H7 (cell line): ENCODE results near the gene TAF3. TPM values are rescaled to one million over a fixed set of nuclear protein-coding genes. Genes with fewer than 3 reads are reported as not detected.

Experiments used
- DNase-seq: peaks from one replicate; pipeline ENCODE4 v3.0.0; 2012
- H3K27me3 ChIP-seq: 2 replicates; pipeline ENCODE4 v1.6.0; 2011; ENCODE audit warnings: mild to moderate bottlenecking, low read length; ENCODE audit not compliant: control insufficient read depth, insufficient read depth
- H3K36me3 ChIP-seq: replicated peaks from 2 replicates; pipeline ENCODE4 v1.5.1; 2011; ENCODE audit warnings: low read length; ENCODE audit not compliant: control insufficient read depth, insufficient read depth
- H3K4me3 ChIP-seq: 2 replicates; pipeline ENCODE4 v1.5.1; 2011; ENCODE audit warnings: low read depth, mild to moderate bottlenecking, control low read depth, low read length, moderate library complexity; ENCODE audit not compliant: insufficient read depth
- total RNA-seq: library from RNA; depleted of rRNA; stranded (reverse); fragments of >200 nt; shearing (Covaris generic); gene quantifications from 2 replicates; pipeline ENCODE4 v1.2.3, GENCODE V29; 2014

The TAF3 gene
- total RNA-seq, 1 experiment from 2014 or later = 1.5 TPM

DNA sequence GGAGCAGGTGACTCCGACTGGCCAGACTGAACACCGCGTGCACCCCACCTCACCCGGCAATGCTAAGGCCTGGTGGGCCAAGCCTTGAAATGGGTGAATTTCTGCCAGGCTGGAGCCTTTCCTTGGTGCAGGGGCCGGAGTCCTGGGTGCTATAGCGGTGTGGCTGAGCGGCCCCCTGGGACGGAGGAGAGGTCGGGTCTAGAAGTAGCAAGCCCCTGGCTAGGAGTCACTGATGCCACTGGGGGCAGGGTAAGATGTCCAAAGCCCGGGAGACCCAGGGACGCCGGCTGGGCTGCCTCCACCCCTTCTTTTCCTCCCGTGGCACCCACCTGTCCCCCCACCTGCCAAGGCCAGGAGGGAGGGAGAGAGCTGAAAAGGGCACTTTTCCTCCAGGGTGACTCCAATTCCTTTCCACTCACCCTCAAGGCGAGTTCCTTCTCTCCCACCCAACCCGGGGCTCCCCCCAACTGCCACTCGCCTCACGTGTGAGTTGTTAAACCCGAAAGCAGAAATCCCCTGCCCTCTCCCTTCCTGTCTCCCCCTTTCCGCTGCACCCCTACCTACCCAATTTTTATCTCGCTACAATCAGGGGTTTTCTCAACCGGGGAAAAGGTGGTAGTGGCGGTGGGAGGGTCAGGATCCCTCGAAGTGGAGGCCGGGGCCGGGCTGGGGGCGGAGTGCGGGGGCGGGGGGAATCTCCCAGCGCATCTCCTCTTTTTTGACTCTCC, 230.1 kb downstream of the TAF3 start:
- Histone ChIP-seq H3K4me3 (no peak overlapping the region), H3K36me3 (no peaks in the 10 kb centered on the region), H3K27me3 (peaks cover 98% of the 10 kb centered on the region)
- peak; percentile 70 for DNase-seq

DNA sequence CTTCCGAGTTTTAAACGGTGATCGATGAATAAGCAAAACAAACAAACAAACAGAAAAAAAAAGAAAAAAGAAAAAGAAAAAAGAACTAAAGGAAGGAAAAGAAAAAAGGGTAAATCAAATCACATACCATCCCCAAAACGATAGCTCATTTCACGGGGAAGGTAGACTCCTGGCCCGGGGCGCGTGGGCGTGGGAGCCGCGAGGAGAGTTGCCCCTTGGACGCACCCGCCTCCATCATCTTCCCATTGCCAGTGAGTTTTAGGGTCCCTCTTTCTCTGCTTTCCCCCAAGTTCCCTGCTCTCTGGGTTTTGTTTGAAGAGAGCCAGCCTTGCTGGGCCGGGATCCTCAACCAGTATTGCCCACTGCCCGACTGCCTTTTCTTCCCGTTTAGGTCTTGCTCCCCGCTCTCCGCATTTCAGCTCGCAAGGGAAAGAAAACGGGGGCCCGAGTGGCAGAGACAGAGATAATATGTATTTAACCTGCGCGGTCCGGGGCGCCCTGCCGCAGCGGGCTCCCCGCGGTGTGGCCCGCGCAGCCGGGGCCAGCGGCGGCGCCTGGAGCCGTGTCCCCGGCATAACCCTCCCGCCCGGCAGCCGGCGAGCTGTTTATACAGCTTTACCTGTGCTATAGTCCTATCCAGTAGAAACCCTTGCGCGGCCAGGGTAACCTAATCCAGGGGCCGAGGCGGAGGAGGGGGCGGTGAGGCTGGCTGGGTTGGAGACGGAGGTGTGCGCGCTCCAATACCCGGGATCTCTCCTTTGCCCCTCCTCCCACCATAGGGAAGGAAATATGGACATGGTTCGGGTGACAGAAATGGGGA, 230.9 kb downstream of the TAF3 start:
- Histone ChIP-seq H3K27me3 (peaks cover 96% of the 10 kb centered on the region), H3K4me3 (peak overlapping the region; percentile 37), H3K36me3 (no peaks in the 10 kb centered on the region)
- DNase-seq = peak; percentile 90

DNA sequence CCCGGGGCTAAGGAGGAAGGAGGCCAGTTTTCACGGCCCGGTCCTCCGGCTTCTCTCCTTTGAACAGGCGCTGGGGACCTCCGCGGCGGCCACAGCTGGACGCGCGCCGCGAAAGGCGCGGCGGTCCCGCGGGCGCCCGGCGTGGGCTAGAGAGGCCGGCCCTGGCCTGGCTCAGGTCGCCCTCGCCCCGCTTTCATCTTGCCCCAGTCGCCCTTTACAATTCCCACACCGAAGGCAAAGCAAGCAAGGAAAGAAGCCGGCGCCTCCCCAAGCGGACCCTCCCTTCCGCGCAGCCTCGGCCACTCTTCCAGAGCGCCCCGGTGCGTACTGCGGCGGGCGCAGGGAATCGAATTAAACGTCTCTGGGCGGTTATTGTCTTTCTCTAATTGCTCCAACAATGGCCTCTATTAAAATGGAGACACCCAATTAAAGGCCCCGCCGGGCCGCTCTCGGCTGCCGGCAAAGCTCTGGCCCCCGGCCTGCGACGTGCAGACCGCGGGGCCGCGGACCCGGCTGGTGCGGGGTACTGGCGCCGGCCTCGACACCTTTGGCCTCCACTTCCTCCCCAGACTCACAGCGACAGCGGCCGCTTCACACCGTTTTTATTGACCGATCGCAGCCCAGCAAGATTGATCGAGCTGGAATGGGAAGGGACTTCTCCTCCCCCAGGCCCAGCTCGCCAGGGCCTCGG, 231.7 kb downstream of the TAF3 start:
- Histone ChIP-seq H3K27me3 (peaks cover 93% of the 10 kb centered on the region), H3K36me3 (no peaks in the 10 kb centered on the region), H3K4me3 (peak overlapping the region; percentile 37)
- DNase-seq = peak; percentile 85

DNA sequence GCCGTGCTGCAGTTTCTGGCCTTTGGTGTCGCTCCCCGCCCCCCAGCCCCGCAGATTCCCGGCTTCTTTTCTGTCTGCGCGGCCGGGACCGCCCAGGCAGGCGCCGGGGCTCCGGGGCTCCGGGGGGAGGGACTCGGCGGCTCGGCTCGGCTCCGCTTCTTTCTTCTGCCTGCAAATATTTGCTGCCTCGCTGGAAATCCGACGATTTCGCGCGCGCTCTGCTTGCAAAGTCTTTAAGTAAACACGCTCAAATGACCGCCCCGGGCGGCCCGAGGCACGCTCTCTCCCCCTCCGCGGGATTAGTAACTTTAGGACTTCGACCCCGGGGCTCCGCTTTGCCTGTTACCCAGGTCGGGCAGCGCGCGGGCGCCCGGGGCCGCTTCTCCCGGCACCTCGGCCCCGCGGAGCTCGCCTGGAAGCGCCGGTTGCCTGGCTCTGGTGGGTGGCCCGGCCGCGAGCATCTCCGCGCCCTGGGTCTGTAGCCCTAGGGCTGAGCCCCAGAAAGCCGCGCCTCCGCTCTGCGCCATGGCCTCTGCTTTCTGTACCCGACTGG, 232.3 kb downstream of the TAF3 start:
- peak; percentile 85 for DNase-seq
- H3K36me3 ChIP-seq = no peaks in the 10 kb centered on the region
- peak overlapping the region; percentile 37 for H3K4me3 ChIP-seq
- H3K27me3 ChIP-seq = peaks cover 93% of the 10 kb centered on the region

DNA sequence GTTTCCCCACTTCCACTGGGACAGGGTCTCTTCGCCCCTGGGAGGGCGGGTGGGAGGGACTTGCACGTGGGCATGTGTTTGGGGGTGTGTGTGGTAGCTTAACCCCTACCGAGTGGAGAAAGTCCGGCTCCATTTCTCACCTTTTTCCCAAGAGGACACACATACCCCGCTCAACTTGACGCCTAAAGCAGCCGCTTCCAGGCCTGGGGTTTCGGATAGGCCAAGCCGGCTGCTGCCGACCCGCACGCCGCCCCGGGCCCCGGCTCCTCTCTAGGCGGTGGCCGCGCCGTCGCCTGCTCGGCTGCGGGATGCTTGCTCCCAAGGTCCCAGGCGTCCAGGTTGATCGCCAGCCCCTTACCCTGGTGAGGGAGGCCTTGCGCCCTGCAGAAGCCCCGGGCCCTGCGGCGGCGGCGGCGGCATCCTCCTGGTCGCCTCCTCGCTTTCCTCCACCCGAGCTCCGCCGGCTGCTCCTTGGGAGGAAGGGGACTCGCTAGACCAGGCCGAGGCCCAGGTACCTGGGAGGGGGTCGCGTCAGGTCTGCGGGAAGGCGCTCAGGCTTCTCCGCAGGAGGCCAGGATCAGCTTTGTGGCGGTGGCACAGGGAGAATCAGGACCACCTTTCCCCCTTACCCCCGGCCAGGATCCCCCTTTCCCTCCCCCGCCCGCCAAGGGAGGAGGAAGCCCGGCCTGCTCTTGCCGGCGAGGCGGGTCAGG, 233.0 kb downstream of the TAF3 start:
- H3K27me3 ChIP-seq = peaks cover 93% of the 10 kb centered on the region
- H3K36me3 ChIP-seq = no peaks in the 10 kb centered on the region
- no peak for DNase-seq
- peak overlapping the region; percentile 37 for H3K4me3 ChIP-seq

DNA sequence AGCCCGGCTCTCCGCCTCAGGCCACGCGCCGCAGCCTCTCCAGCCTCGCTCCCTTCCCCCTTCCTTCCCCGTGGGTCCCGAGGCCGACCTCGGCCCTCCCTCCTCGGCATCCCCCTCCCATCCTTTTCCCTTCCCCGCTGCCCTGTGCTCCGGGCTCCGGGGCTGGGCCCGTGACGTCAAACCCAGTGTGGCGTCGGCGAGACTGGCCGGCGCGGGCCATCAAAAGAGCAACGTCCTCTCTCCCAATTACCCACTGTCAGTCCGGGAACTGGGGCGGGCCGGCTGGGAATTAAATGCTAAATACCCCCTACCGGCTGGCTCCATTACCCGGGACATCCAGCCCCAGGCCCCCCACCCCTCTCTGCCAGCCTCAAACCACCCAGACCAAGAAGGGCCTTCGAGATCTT, 233.5 kb downstream of the TAF3 start:
- peak overlapping the region; percentile 37 for H3K4me3 ChIP-seq
- no peaks in the 10 kb centered on the region for H3K36me3 ChIP-seq
- DNase-seq = peak; percentile 88
- H3K27me3 ChIP-seq = peaks cover 93% of the 10 kb centered on the region

DNA sequence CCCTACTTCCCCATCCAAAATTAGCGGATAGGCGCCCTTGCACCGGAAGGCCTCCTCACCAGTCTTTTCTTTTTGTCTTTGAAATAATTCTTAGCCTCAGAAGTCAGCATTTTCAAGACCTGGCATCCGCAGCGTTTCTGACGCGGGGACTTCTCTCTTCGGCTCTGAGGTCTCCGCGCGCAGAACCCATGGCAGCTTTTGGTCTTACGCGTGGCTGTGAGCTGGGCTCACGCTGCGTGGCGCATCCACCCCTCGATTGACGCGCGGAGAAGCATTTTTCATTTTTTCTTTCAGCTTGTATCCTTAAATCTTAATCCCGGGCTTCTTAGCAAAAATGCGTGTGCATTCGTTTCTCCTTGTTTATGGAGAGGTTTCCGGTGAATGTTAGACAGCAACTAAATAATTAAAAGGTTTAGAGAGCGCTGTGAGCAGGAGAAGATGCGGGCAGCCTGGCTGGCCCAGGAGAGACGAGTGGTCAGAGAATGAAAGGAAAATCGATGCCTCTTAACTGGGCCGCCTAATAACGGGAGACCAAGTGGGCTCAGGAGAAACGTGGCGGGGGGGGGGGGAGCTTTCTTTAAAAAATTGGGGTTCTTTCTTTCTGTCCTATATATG, 234.1 kb downstream of the TAF3 start:
- Histone ChIP-seq H3K27me3 (peaks cover 93% of the 10 kb centered on the region), H3K4me3 (peak overlapping the region; percentile 37), H3K36me3 (no peaks in the 10 kb centered on the region)
- peak; percentile 31 for DNase-seq

DNA sequence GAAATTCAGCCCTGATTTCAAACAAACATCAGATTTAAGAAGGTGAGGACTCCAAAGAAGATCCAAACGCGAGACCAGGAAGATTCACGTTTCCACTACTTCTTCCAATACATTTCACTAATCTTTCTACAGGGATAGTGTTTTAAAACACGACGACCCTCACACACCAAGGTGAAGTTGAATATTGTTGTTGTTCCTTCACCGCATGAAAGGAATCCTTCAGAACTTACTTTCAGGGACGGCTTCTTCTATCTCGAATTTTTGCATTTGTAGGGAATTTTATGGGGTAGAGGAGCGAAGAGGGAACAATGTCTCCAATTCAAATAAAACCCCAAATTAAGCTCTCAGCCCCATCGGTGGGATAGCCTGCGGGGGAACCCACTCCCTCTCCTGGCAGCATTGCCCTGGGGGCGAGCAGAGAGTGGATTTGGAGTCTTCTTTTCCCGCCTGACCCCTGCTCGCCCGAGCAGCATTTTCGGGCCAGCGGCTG, 234.7 kb downstream of the TAF3 start:
- Histone ChIP-seq H3K4me3 (no peak overlapping the region), H3K36me3 (no peaks in the 10 kb centered on the region), H3K27me3 (peaks cover 93% of the 10 kb centered on the region)
- DNase-seq = no peak

DNA sequence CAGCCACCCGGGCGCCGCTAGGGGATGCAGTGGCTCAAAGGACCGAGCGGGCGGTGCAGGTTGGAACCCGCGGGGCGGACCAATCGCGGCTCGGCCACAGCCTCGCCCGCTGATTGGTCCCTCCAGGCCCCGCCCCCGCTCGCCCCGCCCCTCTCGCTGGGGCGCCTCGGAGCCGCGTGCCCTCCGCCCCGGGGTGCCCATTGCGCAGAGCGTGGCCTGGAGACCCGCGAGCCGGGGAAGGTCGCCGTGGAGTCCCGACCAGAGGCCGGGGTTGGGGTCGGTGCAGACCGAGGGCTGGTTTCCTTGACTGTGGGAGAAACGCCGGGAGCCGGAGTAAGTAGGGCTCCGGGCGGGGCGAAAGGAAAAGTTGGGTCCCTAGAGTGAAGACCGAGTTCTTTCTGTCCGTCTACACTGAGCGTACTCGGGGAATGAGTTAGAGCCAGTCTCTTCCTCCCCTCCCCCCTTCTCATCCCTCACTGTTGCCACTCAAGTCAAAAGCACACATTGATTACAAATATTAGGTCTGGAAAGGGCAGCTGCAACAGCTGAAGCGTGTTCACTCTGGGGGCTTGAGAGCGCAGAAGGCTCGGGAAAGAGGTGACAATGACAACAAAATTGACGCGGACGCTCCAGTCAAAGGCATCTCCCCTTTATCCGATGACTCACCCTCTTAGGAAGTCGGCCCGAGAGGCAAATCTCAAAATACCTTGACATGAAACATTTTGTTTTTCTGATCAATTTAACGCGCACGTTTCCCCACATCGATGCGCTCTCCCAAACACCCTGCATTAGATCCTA, 235.3 kb downstream of the TAF3 start:
- peak; percentile 99 for DNase-seq
- Histone ChIP-seq H3K27me3 (peaks cover 93% of the 10 kb centered on the region), H3K36me3 (no peaks in the 10 kb centered on the region), H3K4me3 (peak overlapping the region; percentile 53)

DNA sequence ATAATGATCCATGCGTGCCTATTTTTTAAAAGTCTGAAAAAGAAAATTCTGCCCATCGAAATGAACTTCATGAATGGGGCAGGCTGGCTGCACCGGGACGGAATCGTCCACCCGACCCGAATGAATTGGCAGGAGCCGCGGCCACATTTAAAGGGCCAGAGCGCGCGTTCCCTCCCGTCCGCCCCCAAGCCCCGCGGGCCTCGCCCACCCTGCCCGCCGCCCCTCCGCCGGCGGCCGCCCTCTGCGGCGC, 235.9 kb downstream of the TAF3 start:
- DNase-seq = no peak
- Histone ChIP-seq H3K36me3 (no peaks in the 10 kb centered on the region), H3K4me3 (peak overlapping the region; percentile 53), H3K27me3 (peaks cover 93% of the 10 kb centered on the region)

DNA sequence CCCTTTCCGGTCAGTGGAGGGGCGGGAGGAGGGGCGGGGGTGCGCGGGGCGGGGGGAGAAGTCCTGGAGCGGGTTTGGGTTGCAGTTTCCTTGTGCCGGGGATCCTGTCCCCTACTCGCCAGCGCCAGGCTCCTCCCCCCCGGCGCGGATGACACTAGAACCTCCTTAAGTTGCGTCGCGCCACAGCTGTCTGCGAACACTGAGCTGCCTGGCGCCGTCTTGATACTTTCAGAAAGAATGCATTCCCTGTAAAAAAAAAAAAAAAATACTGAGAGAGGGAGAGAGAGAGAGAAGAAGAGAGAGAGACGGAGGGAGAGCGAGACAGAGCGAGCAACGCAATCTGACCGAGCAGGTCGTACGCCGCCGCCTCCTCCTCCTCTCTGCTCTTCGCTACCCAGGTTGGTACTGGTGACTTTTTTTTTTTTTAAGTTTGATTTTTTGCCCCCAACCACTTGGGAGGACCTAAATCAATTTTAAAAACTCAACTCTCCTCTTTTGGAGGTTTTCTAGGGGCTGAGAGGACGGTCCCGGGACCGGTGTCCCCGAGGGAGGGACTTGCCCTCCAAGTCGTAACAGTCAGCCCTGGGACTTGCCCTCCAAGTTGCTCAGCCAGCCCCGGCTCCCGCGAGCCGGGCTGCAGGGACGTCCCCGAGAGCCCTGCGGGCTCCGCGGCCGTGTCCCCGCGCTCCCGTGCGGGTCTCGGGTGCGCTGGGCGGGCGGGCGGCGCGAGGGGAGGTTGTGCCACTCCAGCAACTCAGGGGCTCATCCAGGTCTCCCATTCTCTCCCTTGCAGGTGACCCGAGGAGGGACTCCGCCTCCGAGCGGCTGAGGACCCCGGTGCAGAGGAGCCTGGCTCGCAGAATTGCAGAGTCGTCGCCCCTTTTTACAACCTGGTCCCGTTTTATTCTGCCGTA, 236.4 kb downstream of the TAF3 start, which contains the start of gene GATA3:
Gene GATA3 (plus strand): TSS at position 195 of the 914 bp plus-strand sequence. CDS start 968 bp downstream, outside the sequence.
- Histone ChIP-seq H3K36me3 (no peaks in the 10 kb centered on the region), H3K4me3 (peak within 1 kb of the TSS; percentile 53), H3K27me3 (peaks cover 93% of the 10 kb centered on the region)
- DNase-seq = peak; percentile 92
